Measurements from ENCODE around the gene PTPMT1. TPM values are rescaled to one million over a fixed set of nuclear protein-coding genes. Genes with fewer than 3 reads are reported as not detected.

PTPMT1 gene
- total RNA-seq, 1 donor from 2014 or later = 60.4 TPM

GRCh38 chr11:47589584-47589976 is 24.2 kb downstream of the PTPMT1 start:
- Mint-ChIP-seq H3K36me3 (peaks cover 6% of the 10 kb centered on the region), H3K27ac (no peak overlapping the region), H3K9me3 (no peaks in the 10 kb centered on the region), H3K4me3 (no peak overlapping the region), H3K4me1 (peaks cover 38% of the 10 kb centered on the region), H3K27me3 (ENCODE audit: insufficient read depth, low read depth) (peaks cover 13% of the 10 kb centered on the region)
- Histone ChIP-seq H3K9ac (no peak overlapping the region), H3K79me2 (ENCODE audit: low read depth) (no peaks in the 10 kb centered on the region), H3F3A (ENCODE audit: low read depth) (peaks cover 12% of the 10 kb centered on the region), H3K27me3 (peaks cover 26% of the 10 kb centered on the region), H3K4me2 (no peak overlapping the region), H2AFZ (replicated peaks) (no peak overlapping the region), H3K4me1 (peaks cover 3% of the 10 kb centered on the region), H3K9me3 (ENCODE audit: low read depth) (no peaks in the 10 kb centered on the region), H3K36me3 (no peaks in the 10 kb centered on the region), H4K20me1 (ENCODE audit: low read depth) (no peaks in the 10 kb centered on the region), H3K4me3 (no peak overlapping the region), H3K27ac (no peak overlapping the region)
- no peak for DNase-seq (ENCODE audit: low spot score)
- TF ChIP-seq, protein P1, sequence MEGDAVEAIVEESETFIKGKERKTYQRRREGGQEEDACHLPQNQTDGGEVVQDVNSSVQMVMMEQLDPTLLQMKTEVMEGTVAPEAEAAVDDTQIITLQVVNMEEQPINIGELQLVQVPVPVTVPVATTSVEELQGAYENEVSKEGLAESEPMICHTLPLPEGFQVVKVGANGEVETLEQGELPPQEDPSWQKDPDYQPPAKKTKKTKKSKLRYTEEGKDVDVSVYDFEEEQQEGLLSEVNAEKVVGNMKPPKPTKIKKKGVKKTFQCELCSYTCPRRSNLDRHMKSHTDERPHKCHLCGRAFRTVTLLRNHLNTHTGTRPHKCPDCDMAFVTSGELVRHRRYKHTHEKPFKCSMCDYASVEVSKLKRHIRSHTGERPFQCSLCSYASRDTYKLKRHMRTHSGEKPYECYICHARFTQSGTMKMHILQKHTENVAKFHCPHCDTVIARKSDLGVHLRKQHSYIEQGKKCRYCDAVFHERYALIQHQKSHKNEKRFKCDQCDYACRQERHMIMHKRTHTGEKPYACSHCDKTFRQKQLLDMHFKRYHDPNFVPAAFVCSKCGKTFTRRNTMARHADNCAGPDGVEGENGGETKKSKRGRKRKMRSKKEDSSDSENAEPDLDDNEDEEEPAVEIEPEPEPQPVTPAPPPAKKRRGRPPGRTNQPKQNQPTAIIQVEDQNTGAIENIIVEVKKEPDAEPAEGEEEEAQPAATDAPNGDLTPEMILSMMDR (IDR thresholded peaks at IDR 0.05) = no peak
- TF ChIP-seq EZH2phosphoT487 (IDR thresholded peaks at IDR 0.05) (no peak), EZH2 (IDR thresholded peaks at IDR 0.05) (no peak)

- peaks cover 9% of the 10 kb centered on the region for H3K4me1 ChIP-seq
- no peak for TF ChIP-seq EZH2 (IDR thresholded peaks at IDR 0.05)
- no peak for TF ChIP-seq EZH2phosphoT487 (IDR thresholded peaks at IDR 0.05)
- TF ChIP-seq, protein P1 (IDR thresholded peaks at IDR 0.05) = no peak
- H3K27me3 Mint-ChIP-seq (ENCODE audit: insufficient read depth, low read depth) = peaks cover 13% of the 10 kb centered on the region
- DNase-seq (ENCODE audit: low spot score) = peak; percentile 15
- H3K9me3 ChIP-seq (ENCODE audit: low read depth) = no peaks in the 10 kb centered on the region
- no peak overlapping the region for H3K27ac ChIP-seq
- H3K36me3 Mint-ChIP-seq = peaks cover 6% of the 10 kb centered on the region
- no peaks in the 10 kb centered on the region for H4K20me1 ChIP-seq (ENCODE audit: low read depth)
- H3K36me3 ChIP-seq = no peaks in the 10 kb centered on the region
- no peaks in the 10 kb centered on the region for H3K79me2 ChIP-seq (ENCODE audit: low read depth)
- H3K4me3 Mint-ChIP-seq = no peak overlapping the region
- no peak overlapping the region for H3K27ac Mint-ChIP-seq
- H3K9me3 Mint-ChIP-seq = no peaks in the 10 kb centered on the region
- H3K4me2 ChIP-seq = no peak overlapping the region
- H3K4me3 ChIP-seq = no peak overlapping the region
- no peak overlapping the region for H2AFZ ChIP-seq (replicated peaks)
- no peak overlapping the region for H3K9ac ChIP-seq
- peaks cover 33% of the 10 kb centered on the region for H3K27me3 ChIP-seq
- H3F3A ChIP-seq (ENCODE audit: low read depth) = peaks cover 19% of the 10 kb centered on the region
- peaks cover 38% of the 10 kb centered on the region for H3K4me1 Mint-ChIP-seq
Measured at GRCh38 chr11:47589977-47590861, 24.8 kb downstream of the PTPMT1 start.

GRCh38 chr11:47591764-47592163 is 26.4 kb downstream of the PTPMT1 start:
- H3K4me3 ChIP-seq = no peak overlapping the region
- TF ChIP-seq EZH2 (IDR thresholded peaks at IDR 0.05) = no peak
- TF ChIP-seq, protein P1 (IDR thresholded peaks at IDR 0.05) = no peak
- no peak for TF ChIP-seq EZH2phosphoT487 (IDR thresholded peaks at IDR 0.05)
- H2AFZ ChIP-seq (replicated peaks) = no peak overlapping the region
- H3K27ac Mint-ChIP-seq = peak overlapping the region; percentile 69
- H3F3A ChIP-seq (ENCODE audit: low read depth) = peaks cover 20% of the 10 kb centered on the region
- no peaks in the 10 kb centered on the region for H3K36me3 ChIP-seq
- no peak overlapping the region for H3K4me3 Mint-ChIP-seq
- peaks cover 39% of the 10 kb centered on the region for H3K27me3 ChIP-seq
- no peak overlapping the region for H3K4me2 ChIP-seq
- H4K20me1 ChIP-seq (ENCODE audit: low read depth) = no peaks in the 10 kb centered on the region
- H3K4me1 Mint-ChIP-seq = peaks cover 34% of the 10 kb centered on the region
- peaks cover 6% of the 10 kb centered on the region for H3K36me3 Mint-ChIP-seq
- no peak overlapping the region for H3K9ac ChIP-seq
- no peak overlapping the region for H3K27ac ChIP-seq
- H3K9me3 ChIP-seq (ENCODE audit: low read depth) = no peaks in the 10 kb centered on the region
- H3K4me1 ChIP-seq = peaks cover 9% of the 10 kb centered on the region
- H3K79me2 ChIP-seq (ENCODE audit: low read depth) = no peaks in the 10 kb centered on the region
- peaks cover 15% of the 10 kb centered on the region for H3K27me3 Mint-ChIP-seq (ENCODE audit: insufficient read depth, low read depth)
- peak; percentile 14 for DNase-seq (ENCODE audit: low spot score)
- H3K9me3 Mint-ChIP-seq = no peaks in the 10 kb centered on the region

All from neural progenitor cell (in vitro differentiated cells).